B cell (primary cell): ENCODE measurements around the gene GRIK2. TPM values are rescaled to one million over a fixed set of nuclear protein-coding genes. Genes with fewer than 3 reads are reported as not detected.

ENCODE experiments used
- ATAC-seq: fragments of 200-7000 bp; cut with Tn5 transposase; one replicate; pipeline ENCODE4 v1.10.0; 2021; ENCODE audit warnings: low read depth, mild to moderate bottlenecking, moderate number of reproducible peaks, moderate library complexity
- CTCF ChIA-PET: fragments of 350-600 bp; sonication (Branson Sonifier 250); formaldehyde crosslinking; loops from one replicate; lab custom pipeline; 2021; ENCODE audit warnings: antibody characterized with exemption, inconsistent platforms; lab: Charles Lee
- POLR2A ChIA-PET: fragments of 350-600 bp; sonication (Branson Sonifier 250); formaldehyde crosslinking; loops from one replicate; lab custom pipeline; 2021; ENCODE audit warnings: antibody characterized with exemption; lab: Charles Lee
- DNase-seq: peaks from one replicate; pipeline ENCODE4 v3.0.0; 2013
- H2AFZ ChIP-seq: 2 replicates; pipeline ENCODE4 v1.6.1; 2012; ENCODE audit warnings: mild to moderate bottlenecking, low read depth, low read length; ENCODE audit not compliant: insufficient read depth, poor library complexity, severe bottlenecking
- H3K27ac ChIP-seq, 2 donors: 1 replicate in 1 of 2; 2 replicates in 1 of 2; pipeline ENCODE4 v1.5.1; 2012 to 2013; ENCODE audit warnings: low read length in 2 of 2, mild to moderate bottlenecking in 2 of 2, moderate library complexity in 1 of 2
- H3K27me3 ChIP-seq, 4 experiments: fragments of 200-600 bp in 1 of 4; sonication (generic) in 1 of 4; replicated peaks in 1 of 4; 1 replicate in 2 of 4; 2 replicates in 2 of 4; pipeline versions ENCODE4 v1.6.1 to v1.7.0; 2013 to 2016; ENCODE audit warnings: low read length in 3 of 4, mild to moderate bottlenecking in 2 of 4, mixed read lengths in 1 of 4, moderate library complexity in 1 of 4; ENCODE audit not compliant: insufficient read depth in 4 of 4, control insufficient read depth in 3 of 4; ENCODE audit errors: control extremely low read depth in 1 of 4
- H3K36me3 ChIP-seq, 2 experiments: replicated peaks in 1 of 2; 1 replicate in 1 of 2; 2 replicates in 1 of 2; pipeline versions ENCODE4 v1.6.1 to v1.7.1; 2013; ENCODE audit warnings: low read length in 1 of 2; ENCODE audit not compliant: insufficient read depth in 2 of 2, control insufficient read depth in 1 of 2; ENCODE audit errors: control extremely low read depth in 1 of 2, extremely low read depth in 1 of 2
- H3K4me1 ChIP-seq, 2 donors: fragments of 200-600 bp in 1 of 2; sonication (generic) in 1 of 2; 1 replicate in 1 of 2; 2 replicates in 1 of 2; pipeline versions ENCODE4 v1.5.1 to v1.6.1; 2013 to 2017; ENCODE audit warnings: low read length in 2 of 2; ENCODE audit not compliant: control insufficient read depth in 2 of 2, insufficient read depth in 2 of 2
- H3K4me2 ChIP-seq: replicated peaks from 2 replicates; pipeline ENCODE3; 2012; ENCODE audit warnings: mild to moderate bottlenecking, low read depth, low read length; ENCODE audit not compliant: poor library complexity, severe bottlenecking
- H3K4me3 ChIP-seq, 5 experiments: fragments of 200-600 bp in 1 of 5; sonication (generic) in 1 of 5; 1 replicate in 3 of 5; 2 replicates in 2 of 5; pipeline versions ENCODE4 v1.5.1 to v1.7.0; 2011 to 2016; ENCODE audit warnings: low read length in 4 of 5, mild to moderate bottlenecking in 4 of 5, low read depth in 2 of 5, control low read depth in 1 of 5, moderate library complexity in 1 of 5; ENCODE audit not compliant: insufficient read depth in 1 of 5; ENCODE audit errors: control extremely low read depth in 1 of 5, extremely low read depth in 1 of 5
- H3K79me2 ChIP-seq: fragments of 200-600 bp; sonication (generic); one replicate; pipeline ENCODE4 v1.6.0; 2016; ENCODE audit warnings: low read length; ENCODE audit not compliant: control insufficient read depth, insufficient read depth
- H3K9ac ChIP-seq: fragments of 200-600 bp; sonication (generic); 2 replicates; pipeline ENCODE4 v1.6.1; 2017; ENCODE audit warnings: mild to moderate bottlenecking, low read length, moderate library complexity
- H3K9me3 ChIP-seq, 3 donors: one replicate each; pipeline versions ENCODE4 v1.6.1 to v1.7.1; 2013; ENCODE audit warnings: low read length in 2 of 3; ENCODE audit not compliant: control insufficient read depth in 2 of 3, insufficient read depth in 1 of 3; ENCODE audit errors: control extremely low read depth in 1 of 3
- H4K20me1 ChIP-seq: 2 replicates; pipeline ENCODE4 v1.6.0; 2012; ENCODE audit warnings: mild to moderate bottlenecking, low read length; ENCODE audit not compliant: insufficient read depth, control insufficient read depth, poor library complexity, severe bottlenecking
- H3K27ac Mint-ChIP-seq: one replicate; pipeline ENCODE4 v1.8.0; 2021; ENCODE audit warnings: mixed read lengths
- H3K27me3 Mint-ChIP-seq: one replicate; pipeline ENCODE4 v1.8.0; 2021; ENCODE audit warnings: mixed read lengths
- H3K4me1 Mint-ChIP-seq: one replicate; pipeline ENCODE4 v1.8.0; 2021; ENCODE audit warnings: mixed read lengths
- H3K4me3 Mint-ChIP-seq: one replicate; pipeline ENCODE4 v1.8.0; 2021; ENCODE audit warnings: mixed read lengths
- H3K9me3 Mint-ChIP-seq: one replicate; pipeline ENCODE4 v1.8.0; 2022; ENCODE audit warnings: mixed read lengths; ENCODE audit not compliant: insufficient read depth
- EZH2 ChIP-seq: IDR thresholded peaks from 2 replicates; pipeline ENCODE4 v1.6.1; 2012; ENCODE audit warnings: borderline replicate concordance, low read depth, mild to moderate bottlenecking, moderate library complexity, low read length; ENCODE audit not compliant: insufficient read depth, poor library complexity, severe bottlenecking
- WGBS: methylation state at CpG from one replicate; pipeline ENCODE4 v1.1.5; 2013; ENCODE audit warnings: missing lambda C conversion rate; ENCODE audit not compliant: insufficient coverage; 5-methylcytosine and 5-hydroxymethylcytosine counted together
- intact Hi-C: fragments of 100-400 bp; cut with micrococcal nuclease; formaldehyde crosslinking; loops from one replicate; pipeline ENCODE4 v1.10.0; 2022
- polyA plus RNA-seq: library from polyadenylated mRNA; depleted of rRNA; stranded (reverse); fragments of >200 nt; gene quantifications from 2 replicates; pipeline ENCODE4 v1.2.3, GENCODE V29; 2012
- total RNA-seq, 2 donors: library from RNA; stranded (reverse); fragments of 120-200 nt in 1 of 2; gene quantifications; 1 replicate in 1 of 2; 2 replicates in 1 of 2; pipeline versions ENCODE4 v1.2.3 to v1.2.4, GENCODE V29; 2013 to 2022
- TF ChIP-seq, protein P1 (sequence below): fragments of 200-600 bp; IDR thresholded peaks from one replicate; pipeline ENCODE4 v1.8.0; 2022; ENCODE audit warnings: antibody characterized with exemption, mild to moderate bottlenecking

The GRIK2 gene
- total and polyA plus RNA-seq, 2 donors (not counting 1 experiment from before 2014, with no cell fraction given), result not detected

DNA sequence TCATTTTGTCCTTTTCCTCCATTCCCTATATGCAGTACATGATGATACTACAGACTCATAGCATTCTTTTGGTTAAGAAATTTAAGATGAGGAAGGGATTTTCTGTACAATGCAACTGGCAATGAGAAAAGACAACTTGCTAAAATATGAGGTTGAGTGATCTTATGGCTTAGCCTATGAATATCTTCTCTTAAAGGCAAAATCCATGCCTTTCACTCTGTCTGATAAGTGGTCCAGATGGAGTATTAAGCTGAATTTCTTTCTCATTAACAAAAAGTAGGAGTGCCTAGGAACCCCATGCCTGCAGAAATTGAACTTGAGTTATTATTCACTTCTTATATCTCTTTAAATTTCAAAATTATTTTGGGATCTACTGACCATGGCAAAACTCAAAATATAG, 135.3 kb downstream of the GRIK2 start:
- no peak overlapping the region for H2AFZ ChIP-seq
- Mint-ChIP-seq H3K27me3 (no peaks in the 10 kb centered on the region), H3K27ac (no peak overlapping the region), H3K4me1 (no peaks in the 10 kb centered on the region), H3K4me3 (no peak overlapping the region), H3K9me3 (no peaks in the 10 kb centered on the region)
- ATAC-seq (no peak), DNase-seq (no peak)
- CTCF ChIA-PET, result no interaction called here
- TF ChIP-seq, protein P1, sequence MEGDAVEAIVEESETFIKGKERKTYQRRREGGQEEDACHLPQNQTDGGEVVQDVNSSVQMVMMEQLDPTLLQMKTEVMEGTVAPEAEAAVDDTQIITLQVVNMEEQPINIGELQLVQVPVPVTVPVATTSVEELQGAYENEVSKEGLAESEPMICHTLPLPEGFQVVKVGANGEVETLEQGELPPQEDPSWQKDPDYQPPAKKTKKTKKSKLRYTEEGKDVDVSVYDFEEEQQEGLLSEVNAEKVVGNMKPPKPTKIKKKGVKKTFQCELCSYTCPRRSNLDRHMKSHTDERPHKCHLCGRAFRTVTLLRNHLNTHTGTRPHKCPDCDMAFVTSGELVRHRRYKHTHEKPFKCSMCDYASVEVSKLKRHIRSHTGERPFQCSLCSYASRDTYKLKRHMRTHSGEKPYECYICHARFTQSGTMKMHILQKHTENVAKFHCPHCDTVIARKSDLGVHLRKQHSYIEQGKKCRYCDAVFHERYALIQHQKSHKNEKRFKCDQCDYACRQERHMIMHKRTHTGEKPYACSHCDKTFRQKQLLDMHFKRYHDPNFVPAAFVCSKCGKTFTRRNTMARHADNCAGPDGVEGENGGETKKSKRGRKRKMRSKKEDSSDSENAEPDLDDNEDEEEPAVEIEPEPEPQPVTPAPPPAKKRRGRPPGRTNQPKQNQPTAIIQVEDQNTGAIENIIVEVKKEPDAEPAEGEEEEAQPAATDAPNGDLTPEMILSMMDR, result no peak
- no peak for TF ChIP-seq EZH2
- POLR2A ChIA-PET, result no interaction called here
- no peaks in the 10 kb centered on the region for H4K20me1 ChIP-seq
- intact Hi-C loops, result no loop called here
- no peaks in the 10 kb centered on the region for H3K9me3 ChIP-seq
- H3K36me3 ChIP-seq, result no peaks in the 10 kb centered on the region
- H3K79me2 ChIP-seq, result no peaks in the 10 kb centered on the region
- H3K4me3 ChIP-seq, result no peak overlapping the region
- no peaks in the 10 kb centered on the region for H3K4me1 ChIP-seq
- no peak overlapping the region for H3K4me2 ChIP-seq
- no peaks in the 10 kb centered on the region for H3K27me3 ChIP-seq
- no peak overlapping the region for H3K27ac ChIP-seq
- no peak overlapping the region for H3K9ac ChIP-seq

DNA sequence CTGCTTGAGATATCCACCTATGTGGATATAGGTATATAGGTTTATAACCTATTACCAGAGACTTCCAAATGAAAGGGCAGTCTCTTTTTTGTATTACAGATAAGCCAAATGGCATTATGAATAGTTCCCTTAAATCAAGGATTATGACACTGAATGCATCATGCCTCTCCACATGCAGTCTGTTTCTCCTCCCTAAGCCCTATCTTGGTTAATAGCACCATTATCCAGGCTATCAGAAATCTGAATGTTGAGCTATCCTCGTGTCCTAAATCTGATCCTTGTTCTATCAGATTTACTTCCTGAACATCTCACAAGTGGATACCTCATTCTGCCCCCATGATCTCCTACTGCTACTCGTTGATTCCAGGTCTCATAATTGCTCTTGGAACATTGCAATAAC, 138.0 kb downstream of the GRIK2 start:
- Histone ChIP-seq H3K36me3 (no peaks in the 10 kb centered on the region), H4K20me1 (no peaks in the 10 kb centered on the region), H3K4me1 (no peaks in the 10 kb centered on the region), H3K27ac (no peak overlapping the region), H3K9ac (no peak overlapping the region), H3K4me2 (no peak overlapping the region), H3K4me3 (no peak overlapping the region), H3K9me3 (no peaks in the 10 kb centered on the region), H2AFZ (no peak overlapping the region), H3K27me3 (no peaks in the 10 kb centered on the region), H3K79me2 (no peaks in the 10 kb centered on the region)
- TF ChIP-seq, protein P1, result no peak
- TF ChIP-seq EZH2, result no peak
- CTCF ChIA-PET, result no interaction called here
- no peaks in the 10 kb centered on the region for H3K27me3 Mint-ChIP-seq
- WGBS, result 54% methylated on average over 1 of the region's 2 CpGs
- H3K4me3 Mint-ChIP-seq, result no peak overlapping the region
- H3K4me1 Mint-ChIP-seq, result no peaks in the 10 kb centered on the region
- POLR2A ChIA-PET, result no interaction called here
- intact Hi-C loops, result no loop called here
- DNase-seq, result no peak
- no peak overlapping the region for H3K27ac Mint-ChIP-seq
- no peak for ATAC-seq
- no peaks in the 10 kb centered on the region for H3K9me3 Mint-ChIP-seq
